WTC11 (cell line): ENCODE measurements around the gene ARID2.

Experiments used
- ESRRA ChIP-seq: sonication (generic); formaldehyde crosslinking; IDR thresholded peaks from 2 replicates; pipeline ENCODE4 v1.8.1; 2022; ENCODE audit warnings: mild to moderate bottlenecking, missing genetic modification reagents, borderline replicate concordance
- IRF2 ChIP-seq: sonication (generic); formaldehyde crosslinking; IDR thresholded peaks from 2 replicates; pipeline ENCODE4 v1.8.0; 2022; ENCODE audit warnings: low read depth, missing genetic modification reagents, borderline replicate concordance
- NR2C2 ChIP-seq: sonication (generic); formaldehyde crosslinking; IDR thresholded peaks from 2 replicates; pipeline ENCODE4 v1.8.0; 2022; ENCODE audit warnings: mild to moderate bottlenecking, missing genetic modification reagents
- TF ChIP-seq, protein P1 (sequence below): fragments of 200-600 bp; IDR thresholded peaks from 2 replicates; pipeline ENCODE4 v1.8.0; 2022; ENCODE audit warnings: antibody characterized with exemption
- TF ChIP-seq, protein P2 (sequence below): sonication (generic); formaldehyde crosslinking; IDR thresholded peaks from 2 replicates; pipeline ENCODE4 v1.8.0; 2022; ENCODE audit warnings: mild to moderate bottlenecking, missing genetic modification reagents
- TF ChIP-seq, protein P3 (sequence below): sonication (generic); formaldehyde crosslinking; IDR thresholded peaks from 2 replicates; pipeline ENCODE4 v1.8.0; 2023; ENCODE audit warnings: missing genetic modification reagents, mild to moderate bottlenecking, borderline replicate concordance

DNA sequence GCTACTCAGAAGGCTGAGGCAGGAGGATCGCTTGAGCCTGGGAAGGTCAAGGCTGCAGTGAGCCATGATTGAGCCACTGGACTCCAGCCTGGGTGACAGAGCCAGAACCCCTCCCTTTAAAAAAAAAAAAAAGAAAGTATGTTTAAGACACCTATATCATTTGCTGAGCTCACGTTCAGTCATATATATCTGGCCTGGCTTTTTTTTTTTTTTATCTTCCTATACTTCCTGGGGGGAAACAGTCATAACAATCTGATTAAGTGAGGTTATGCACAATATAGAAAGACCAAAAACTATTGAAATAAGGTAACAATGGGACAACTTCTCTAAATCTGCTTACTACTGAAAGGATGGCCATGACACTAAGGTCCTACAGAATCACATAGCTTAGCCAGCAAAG is 9.4 kb upstream of the ARID2 start:
- TF ChIP-seq IRF2: no peak
- TF ChIP-seq, protein P1, sequence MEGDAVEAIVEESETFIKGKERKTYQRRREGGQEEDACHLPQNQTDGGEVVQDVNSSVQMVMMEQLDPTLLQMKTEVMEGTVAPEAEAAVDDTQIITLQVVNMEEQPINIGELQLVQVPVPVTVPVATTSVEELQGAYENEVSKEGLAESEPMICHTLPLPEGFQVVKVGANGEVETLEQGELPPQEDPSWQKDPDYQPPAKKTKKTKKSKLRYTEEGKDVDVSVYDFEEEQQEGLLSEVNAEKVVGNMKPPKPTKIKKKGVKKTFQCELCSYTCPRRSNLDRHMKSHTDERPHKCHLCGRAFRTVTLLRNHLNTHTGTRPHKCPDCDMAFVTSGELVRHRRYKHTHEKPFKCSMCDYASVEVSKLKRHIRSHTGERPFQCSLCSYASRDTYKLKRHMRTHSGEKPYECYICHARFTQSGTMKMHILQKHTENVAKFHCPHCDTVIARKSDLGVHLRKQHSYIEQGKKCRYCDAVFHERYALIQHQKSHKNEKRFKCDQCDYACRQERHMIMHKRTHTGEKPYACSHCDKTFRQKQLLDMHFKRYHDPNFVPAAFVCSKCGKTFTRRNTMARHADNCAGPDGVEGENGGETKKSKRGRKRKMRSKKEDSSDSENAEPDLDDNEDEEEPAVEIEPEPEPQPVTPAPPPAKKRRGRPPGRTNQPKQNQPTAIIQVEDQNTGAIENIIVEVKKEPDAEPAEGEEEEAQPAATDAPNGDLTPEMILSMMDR: no peak
- no peak for TF ChIP-seq ESRRA (CRISPR knock-in tag)
- TF ChIP-seq, protein P2, sequence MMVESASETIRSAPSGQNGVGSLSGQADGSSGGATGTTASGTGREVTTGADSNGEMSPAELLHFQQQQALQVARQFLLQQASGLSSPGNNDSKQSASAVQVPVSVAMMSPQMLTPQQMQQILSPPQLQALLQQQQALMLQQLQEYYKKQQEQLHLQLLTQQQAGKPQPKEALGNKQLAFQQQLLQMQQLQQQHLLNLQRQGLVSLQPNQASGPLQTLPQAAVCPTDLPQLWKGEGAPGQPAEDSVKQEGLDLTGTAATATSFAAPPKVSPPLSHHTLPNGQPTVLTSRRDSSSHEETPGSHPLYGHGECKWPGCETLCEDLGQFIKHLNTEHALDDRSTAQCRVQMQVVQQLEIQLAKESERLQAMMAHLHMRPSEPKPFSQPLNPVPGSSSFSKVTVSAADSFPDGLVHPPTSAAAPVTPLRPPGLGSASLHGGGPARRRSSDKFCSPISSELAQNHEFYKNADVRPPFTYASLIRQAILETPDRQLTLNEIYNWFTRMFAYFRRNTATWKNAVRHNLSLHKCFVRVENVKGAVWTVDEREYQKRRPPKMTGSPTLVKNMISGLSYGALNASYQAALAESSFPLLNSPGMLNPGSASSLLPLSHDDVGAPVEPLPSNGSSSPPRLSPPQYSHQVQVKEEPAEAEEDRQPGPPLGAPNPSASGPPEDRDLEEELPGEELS (CRISPR knock-in tag): no peak
- no peak for TF ChIP-seq NR2C2
- TF ChIP-seq, protein P3, sequence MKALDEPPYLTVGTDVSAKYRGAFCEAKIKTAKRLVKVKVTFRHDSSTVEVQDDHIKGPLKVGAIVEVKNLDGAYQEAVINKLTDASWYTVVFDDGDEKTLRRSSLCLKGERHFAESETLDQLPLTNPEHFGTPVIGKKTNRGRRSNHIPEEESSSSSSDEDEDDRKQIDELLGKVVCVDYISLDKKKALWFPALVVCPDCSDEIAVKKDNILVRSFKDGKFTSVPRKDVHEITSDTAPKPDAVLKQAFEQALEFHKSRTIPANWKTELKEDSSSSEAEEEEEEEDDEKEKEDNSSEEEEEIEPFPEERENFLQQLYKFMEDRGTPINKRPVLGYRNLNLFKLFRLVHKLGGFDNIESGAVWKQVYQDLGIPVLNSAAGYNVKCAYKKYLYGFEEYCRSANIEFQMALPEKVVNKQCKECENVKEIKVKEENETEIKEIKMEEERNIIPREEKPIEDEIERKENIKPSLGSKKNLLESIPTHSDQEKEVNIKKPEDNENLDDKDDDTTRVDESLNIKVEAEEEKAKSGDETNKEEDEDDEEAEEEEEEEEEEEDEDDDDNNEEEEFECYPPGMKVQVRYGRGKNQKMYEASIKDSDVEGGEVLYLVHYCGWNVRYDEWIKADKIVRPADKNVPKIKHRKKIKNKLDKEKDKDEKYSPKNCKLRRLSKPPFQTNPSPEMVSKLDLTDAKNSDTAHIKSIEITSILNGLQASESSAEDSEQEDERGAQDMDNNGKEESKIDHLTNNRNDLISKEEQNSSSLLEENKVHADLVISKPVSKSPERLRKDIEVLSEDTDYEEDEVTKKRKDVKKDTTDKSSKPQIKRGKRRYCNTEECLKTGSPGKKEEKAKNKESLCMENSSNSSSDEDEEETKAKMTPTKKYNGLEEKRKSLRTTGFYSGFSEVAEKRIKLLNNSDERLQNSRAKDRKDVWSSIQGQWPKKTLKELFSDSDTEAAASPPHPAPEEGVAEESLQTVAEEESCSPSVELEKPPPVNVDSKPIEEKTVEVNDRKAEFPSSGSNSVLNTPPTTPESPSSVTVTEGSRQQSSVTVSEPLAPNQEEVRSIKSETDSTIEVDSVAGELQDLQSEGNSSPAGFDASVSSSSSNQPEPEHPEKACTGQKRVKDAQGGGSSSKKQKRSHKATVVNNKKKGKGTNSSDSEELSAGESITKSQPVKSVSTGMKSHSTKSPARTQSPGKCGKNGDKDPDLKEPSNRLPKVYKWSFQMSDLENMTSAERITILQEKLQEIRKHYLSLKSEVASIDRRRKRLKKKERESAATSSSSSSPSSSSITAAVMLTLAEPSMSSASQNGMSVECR (CRISPR knock-in tag): no peak
